NT2/D1 (cell line): ENCODE data around the gene GRPR.

Experiments used
- YY1 ChIP-seq: IDR thresholded peaks from 2 replicates; pipeline ENCODE4 v1.6.1; 2011; ENCODE audit not compliant: insufficient read length, insufficient read depth
- ZNF274 ChIP-seq: IDR thresholded peaks from 2 replicates; pipeline ENCODE4 v1.6.1; 2011; ENCODE audit warnings: mild to moderate bottlenecking, low read depth, low read length

GRCh38 chrX:16089086-16089485 is 34.3 kb upstream of the GRPR start:
- TF ChIP-seq ZNF274 = no peak
- no peak for TF ChIP-seq YY1
